ENCODE results near the gene ANP32A.
"Not testable (repeated sequence)": the region's sequence is repeated elsewhere in the genome, so short reads cannot be mapped to it uniquely, and the experiment has no call there.

Gene ANP32A

GRCh38 chr15:68781766-68782588, 38.7 kb downstream of the ANP32A start:
- DNase-seq (ENCODE audit: low spot score) = no peak

GRCh38 chr15:68781217-68781616, 39.5 kb downstream of the ANP32A start:
- DNase-seq (ENCODE audit: low spot score) = no peak

GRCh38 chr15:68778876-68779275, 41.8 kb downstream of the ANP32A start:
- no peak for DNase-seq (ENCODE audit: low spot score)

DNA sequence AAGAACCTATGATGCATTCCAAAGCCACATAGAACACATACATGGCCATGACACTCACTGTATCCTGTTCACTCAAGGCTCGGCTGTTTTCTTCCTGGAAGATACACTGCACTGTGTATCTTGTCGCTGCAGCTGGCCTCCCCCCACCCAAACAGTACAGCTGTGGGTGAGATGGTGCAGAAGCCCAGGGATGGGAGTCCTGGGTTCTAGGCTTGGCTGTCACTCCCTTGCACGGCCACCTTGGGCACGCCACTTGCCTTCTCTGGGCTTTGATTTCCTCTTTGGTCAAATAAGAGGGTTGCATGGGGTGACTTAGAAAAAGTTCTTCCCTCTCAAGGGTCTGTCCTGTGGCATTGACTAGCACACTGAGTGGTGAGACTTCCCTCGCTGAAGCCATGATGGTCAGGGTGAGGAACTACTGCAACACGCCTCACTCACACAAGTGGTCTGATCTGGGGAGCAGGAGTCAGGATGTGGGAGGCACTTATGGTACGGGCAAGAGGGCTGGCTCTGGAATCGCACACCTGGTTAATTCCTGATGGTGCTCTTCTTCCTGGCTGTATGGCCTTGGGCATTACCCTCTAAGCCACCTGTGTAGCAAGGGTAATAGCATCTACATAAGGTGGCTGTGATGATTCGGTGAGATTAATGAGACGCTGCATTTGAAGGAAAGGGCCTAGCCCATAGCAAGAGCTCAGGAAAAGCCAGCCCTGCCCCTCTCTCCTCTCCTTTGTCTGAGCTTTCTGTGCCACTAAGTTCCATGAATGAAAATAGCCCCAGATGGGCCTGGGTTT, 44.0 kb downstream of the ANP32A start:
- no peak for DNase-seq (ENCODE audit: low spot score)

DNA sequence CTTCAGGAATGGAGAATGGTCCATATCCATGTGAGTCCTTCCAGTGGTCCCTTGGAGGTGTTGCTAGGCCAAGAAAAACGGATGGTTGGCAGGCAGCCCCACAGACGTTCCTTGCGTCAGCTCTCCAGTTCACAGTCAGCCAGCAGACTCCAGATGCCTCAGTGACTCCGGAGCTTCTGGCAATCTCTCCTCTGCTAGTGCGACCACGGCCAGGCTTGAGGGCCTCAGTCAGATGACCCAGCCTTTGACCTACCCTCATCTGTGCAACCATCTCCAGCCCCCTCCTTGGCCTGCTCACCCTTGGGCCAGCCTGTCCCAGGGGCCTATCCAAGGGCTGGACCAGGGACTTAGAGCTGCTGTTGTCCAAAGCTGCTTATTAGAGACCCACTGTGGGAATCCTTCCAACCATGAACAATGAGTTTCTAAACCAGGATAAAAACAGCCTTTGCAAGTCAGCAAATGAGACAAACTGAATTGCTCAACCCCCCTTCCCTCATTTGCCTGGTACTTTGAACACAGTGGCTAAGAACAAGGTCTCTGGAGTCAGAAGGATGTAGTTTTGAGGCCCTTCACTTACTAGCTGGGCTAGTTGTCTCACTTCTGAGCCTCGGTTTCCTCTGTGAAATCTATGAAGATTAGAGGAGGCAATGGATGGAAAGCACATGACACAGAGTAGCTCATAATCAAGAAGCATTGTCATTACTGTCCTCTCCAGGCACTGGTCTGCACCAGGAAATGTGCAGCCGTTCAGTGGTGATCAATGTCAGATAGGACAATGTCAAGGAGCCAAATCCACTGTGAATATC, 44.8 kb downstream of the ANP32A start:
- peak; percentile 89 for DNase-seq (ENCODE audit: low spot score)

DNA sequence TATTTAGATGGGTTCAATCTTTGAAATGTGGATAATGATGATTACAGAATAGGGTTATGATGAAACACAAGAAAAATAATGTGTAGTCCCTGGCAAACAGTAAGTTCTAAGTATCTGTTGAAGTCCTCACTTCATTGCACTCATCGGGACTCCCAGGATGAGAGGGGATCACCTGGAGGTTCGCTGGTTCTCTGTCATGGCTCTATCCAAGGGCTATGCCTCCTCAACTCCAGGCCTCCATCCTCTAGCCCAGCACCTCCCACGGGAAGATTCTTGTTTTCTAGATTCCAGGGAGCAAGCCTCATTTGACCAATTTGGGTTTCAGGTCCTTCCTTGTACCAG, 45.5 kb downstream of the ANP32A start:
- DNase-seq (ENCODE audit: low spot score) = no peak

- no peak for DNase-seq (ENCODE audit: low spot score)
Measured at GRCh38 chr15:68774521-68775235, 46.0 kb downstream of the ANP32A start.

DNA sequence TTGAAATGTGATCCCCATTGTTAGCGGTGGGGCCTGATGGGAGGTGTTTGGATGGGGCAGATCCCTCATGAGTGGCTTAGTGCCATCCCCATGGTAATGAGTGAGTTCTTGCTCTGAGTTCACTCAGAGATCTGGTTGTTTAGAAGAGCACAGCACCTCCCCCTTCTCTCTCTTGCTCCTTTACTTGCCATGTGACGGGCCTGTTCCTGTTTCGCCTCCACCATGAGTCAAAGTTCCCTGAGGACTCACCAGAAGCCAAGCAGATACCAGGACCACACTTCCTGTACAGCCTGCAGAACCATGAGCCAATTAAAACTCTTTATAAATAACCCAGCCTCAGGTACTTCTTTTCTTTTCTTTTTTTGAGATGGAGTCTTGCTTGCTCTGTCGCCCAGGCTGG, 46.6 kb downstream of the ANP32A start:
- DNase-seq (ENCODE audit: low spot score) = no peak

DNA sequence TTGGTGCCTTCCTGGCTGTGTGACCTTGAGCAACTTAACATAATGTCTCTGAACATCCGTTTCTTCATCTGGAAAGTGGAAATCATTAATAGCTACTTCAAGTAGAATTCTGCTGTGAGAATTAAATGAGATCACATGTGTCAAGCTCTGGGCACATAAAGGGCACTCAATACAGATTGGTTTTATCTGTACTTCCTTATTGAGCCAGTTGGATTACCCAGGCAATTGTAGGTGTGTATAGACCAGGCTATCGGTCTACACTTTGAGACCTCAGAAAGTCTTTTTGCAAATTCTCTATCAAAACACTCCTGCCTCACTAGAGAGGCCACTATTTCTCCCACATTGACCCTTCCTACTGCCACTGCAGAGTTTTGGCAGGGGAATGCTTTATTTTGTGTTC, 47.7 kb downstream of the ANP32A start:
- no peak for DNase-seq (ENCODE audit: low spot score)

DNA sequence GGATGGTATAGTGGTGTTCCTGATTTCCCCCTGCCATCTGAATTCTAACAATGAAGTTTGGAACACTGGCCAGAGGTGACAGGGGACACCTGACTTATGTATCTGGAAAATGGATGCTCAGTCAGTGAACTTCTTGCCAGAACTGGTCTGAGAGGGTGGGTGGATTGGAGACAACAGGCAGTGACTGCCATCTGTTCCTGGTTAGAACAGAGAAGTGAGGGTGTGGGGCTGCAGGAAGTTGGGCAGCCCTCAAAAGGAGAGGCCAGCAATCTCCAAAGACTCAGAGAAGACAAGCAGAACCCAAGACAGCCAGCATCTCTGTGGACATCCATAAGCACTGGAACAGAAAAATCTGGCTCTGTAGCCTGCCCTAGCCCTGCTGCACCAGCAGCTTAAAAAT, 50.5 kb downstream of the ANP32A start:
- no peak for DNase-seq (ENCODE audit: low spot score)

DNA sequence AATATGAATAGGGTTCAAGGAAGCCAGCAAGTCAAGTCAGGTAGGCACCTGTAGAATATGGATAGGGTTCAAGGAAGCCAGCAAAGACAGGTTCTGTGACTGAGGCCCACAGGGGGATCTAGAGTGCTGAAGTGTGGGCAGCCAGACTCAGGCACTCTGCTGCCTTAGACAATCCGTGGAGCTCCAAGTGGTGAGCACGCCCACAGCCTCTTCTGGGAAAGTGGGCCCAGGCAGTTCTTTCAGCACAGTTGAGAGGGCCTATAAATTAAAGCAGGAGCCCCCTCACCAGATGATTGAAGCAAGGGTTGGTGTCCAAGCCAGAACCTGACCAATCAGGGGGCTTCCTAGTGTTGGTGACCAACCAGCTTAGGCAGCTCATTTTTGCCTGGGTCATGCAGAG, 51.0 kb downstream of the ANP32A start:
- no peak for DNase-seq (ENCODE audit: low spot score)

GRCh38 chr15:68768321-68768720, 52.4 kb downstream of the ANP32A start:
- no peak for DNase-seq (ENCODE audit: low spot score)

DNA sequence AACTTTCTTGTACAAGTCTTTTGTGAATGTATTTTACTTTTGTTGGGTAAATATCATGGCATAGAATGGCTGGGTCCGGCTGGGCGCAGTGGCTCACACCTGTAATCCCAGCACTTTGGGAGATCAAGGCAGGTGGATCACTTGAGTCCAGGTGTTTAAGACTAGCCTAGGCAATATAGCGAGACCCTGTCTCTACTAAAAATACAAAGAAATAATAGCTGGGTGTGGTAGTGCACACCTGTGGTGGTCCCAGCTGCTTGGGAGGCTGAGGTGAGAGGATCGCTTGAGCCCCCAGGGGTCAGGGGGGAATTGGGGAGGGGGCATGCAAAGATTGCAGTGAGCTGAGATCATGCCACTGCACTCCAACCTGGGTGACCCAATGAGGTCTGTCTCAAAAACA, 52.9 kb downstream of the ANP32A start:
- no peak for DNase-seq (ENCODE audit: low spot score)

DNA sequence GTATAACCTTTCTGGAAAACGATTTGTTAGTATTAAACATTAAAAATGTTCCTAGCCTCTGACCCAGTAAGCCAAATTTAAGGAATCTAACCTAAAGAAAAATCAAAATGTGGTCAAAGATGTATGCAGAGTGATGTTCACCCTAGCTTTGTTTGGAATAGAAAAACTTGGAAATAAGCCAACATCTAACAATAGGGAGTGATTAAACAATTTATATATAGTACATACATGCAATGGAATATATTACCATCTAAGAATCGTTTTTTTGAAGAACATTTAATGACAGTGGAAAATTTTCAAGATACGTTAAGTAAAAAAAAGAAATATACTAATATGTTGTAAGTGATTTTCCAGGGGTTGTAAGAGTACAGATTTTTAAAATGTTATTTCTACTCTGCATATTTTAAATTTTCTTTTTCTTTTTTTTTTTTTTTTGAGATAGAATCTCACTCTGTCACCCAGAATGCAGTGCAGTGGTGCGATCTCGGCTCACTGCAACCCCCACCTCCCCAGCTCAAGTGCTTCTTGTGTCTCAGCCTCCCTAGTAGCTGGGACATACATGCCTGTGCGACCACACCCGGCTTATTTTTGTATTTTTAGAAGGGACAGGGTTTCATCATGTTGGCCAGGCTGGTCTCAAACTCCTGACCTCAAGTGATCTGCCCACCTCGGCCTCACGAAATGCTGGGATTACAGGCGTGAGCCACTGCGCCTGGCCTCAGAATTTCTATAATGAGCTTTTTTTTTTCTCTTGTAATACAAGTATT, 54.9 kb downstream of the ANP32A start:
- no peak for DNase-seq (ENCODE audit: low spot score)

DNA sequence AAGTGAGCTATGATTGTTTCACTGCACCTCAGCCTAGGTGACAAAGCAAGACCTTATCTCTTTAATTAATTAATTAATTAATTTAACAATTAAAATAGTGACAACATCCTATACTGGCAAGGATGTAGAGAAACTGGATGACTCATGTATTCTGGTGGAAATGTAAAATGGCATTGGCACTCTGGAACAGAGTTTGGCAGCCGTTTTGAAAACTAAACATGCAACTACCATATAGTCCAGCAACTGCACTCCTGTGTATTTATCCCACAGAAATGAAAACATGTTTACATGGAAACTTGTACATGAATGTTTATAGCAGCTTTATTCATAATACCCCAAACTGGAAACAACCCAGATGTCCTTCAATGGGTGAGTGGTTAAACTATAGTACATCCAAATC, 56.6 kb downstream of the ANP32A start:
- DNase-seq (ENCODE audit: low spot score) = no peak

DNA sequence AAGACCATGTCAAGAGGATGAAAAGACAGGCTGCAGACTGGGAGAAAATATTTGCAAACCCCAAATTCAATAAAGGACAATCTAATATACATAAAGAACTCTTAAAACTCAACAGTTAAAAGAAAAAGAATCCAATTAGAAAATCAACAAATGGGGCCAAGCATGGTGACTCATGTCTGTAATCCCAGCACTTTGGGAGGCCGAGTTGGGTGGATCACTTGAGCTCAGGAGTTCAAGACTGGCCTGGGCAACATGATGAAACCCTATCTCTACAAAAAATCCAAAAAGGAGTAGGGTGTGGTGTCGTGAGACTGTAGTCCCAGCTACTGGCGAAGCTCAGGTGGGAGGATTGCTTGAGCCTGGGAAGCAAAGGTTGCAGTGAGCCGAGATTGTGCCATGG, 57.6 kb downstream of the ANP32A start:
- no peak for DNase-seq (ENCODE audit: low spot score)

DNA sequence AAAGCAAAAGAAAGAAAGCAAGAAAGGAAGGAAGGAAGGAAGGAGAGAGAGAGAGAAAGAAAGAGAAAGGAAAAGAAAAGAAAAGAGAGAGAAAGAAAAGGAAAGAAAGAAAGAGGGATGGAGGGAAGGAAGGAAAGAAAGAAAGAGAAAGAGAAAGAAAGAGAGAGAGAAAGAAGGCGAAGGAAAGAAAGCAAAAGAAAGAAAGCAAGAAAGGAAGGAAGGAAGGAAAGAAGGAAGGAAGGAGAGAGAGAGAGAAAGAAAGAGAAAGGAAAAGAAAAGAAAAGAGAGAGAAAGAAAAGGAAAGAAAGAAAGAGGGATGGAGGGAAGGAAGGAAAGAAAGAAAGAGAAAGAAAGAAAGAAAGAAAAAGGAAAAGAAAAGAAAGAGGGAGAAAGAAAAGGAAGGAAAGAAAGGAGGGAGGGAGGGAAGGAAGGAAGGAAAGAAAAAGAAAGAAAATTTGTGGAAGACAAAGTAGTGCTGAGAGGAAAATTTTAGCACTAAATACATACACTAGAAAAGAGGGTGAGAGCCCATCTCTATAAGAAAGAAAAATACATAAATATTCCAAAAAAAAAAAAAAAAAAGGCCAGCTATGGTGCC, 60.6 kb downstream of the ANP32A start:
- DNase-seq (ENCODE audit: low spot score) = not testable (repeated sequence)

DNA sequence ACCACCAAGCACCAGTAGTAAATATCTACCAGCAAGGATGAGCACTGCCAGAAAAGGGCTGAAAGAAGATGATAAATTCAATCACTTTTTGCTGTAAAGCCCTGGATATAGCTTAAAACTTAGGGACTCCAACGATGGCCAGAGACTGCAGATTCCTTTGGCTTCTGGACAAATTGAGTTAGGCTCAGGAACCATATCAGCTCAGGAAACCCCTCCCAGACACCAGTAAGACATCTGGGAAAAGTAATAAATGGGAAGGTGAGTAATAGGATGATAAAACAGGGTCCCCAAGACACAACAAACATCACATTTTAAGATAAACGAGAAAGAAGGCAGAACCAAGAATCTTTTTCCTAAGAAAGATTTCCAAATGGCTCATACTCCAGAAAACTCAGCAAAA, 65.0 kb downstream of the ANP32A start:
- no peak for DNase-seq (ENCODE audit: low spot score)

DNA sequence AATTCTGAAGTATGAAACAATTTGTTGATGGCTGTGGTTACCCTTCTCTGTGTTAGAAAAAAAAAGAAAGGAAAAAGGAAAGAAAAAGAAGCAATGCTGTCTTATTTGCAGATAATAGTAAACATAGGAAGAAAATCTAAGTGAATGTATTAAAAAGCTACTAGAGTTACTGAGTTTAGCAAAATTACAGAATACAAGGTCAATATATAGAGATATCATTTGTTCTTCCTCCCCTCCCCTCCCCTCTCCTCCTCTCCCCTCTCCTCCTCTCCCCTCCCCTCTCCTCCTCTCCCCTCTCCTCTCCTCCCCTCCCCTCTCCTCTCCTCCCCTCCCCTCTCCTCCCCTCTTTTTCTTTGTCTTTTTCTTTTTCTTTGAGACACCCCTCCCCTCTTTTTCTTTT, 69.1 kb downstream of the ANP32A start:
- no peak for DNase-seq (ENCODE audit: low spot score)

- no peak for DNase-seq (ENCODE audit: low spot score)
Measured at GRCh38 chr15:68749793-68750192, 70.9 kb downstream of the ANP32A start.

DNA sequence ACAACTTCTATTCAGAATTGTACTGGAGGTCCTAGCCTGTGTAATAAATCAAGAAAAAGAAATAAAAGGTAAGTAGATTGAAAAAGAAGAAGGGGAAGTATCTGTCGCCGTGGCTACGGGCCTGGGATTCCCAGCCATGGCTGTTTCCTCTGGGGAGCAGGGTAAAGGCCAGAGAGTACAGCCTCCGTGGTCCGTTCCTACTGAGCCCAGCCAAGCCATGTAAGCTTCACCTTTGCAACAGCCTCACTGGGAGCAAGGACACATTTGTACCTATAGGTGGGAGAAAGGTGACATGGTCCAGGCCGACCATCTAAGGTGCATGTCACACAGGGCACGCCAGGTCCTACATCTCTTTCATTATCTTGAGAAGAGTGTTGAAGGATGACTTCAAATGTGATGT, 71.3 kb downstream of the ANP32A start:
- DNase-seq (ENCODE audit: low spot score) = no peak
